H1 (cell line): Measurements from ENCODE around the gene RNF20. TPM values are rescaled to one million over a fixed set of nuclear protein-coding genes. Genes with fewer than 3 reads are reported as not detected.

Source experiments
- CTCF ChIA-PET: fragments of 300-600 bp; sonication (Branson Sonifier 250); formaldehyde crosslinking; loops from one replicate; lab custom pipeline; 2021; ENCODE audit not compliant: partially characterized antibody; lab: Charles Lee
- POLR2A ChIA-PET: fragments of 300-600 bp; sonication (Branson Sonifier 250); formaldehyde crosslinking; loops from one replicate; lab custom pipeline; 2021; ENCODE audit warnings: inconsistent platforms; ENCODE audit not compliant: partially characterized antibody; lab: Charles Lee
- DNase-seq, 2 experiments: peaks; one replicate each; pipeline versions ENCODE4 v3.0.0 to v3.0.0-alpha.2; 2010 to 2022; ENCODE audit warnings: low spot score in 2 of 2, low read depth in 1 of 2, mixed read lengths in 1 of 2
- FAIRE-seq: peaks from 2 replicates; lab custom pipeline; 2011; peaks lifted over from hg19 to GRCh38; lab: Jason Lieb, UNC
- H2AFZ ChIP-seq: 2 replicates; pipeline ENCODE4 v1.8.1; 2012; ENCODE audit warnings: low read length, inconsistent platforms
- H2AK5ac ChIP-seq: 2 replicates; pipeline ENCODE4 v1.6.1; 2013; ENCODE audit warnings: low read depth, low read length
- H2BK120ac ChIP-seq: replicated peaks from 2 replicates; pipeline ENCODE3; 2013; ENCODE audit warnings: low read depth, low read length, inconsistent platforms
- H2BK12ac ChIP-seq: 2 replicates; pipeline ENCODE4 v1.6.1; 2013; ENCODE audit warnings: low read depth, low read length
- H2BK15ac ChIP-seq: 2 replicates; pipeline ENCODE4 v1.6.1; 2013; ENCODE audit warnings: low read length
- H2BK20ac ChIP-seq: 2 replicates; pipeline ENCODE4 v1.6.1; 2013; ENCODE audit warnings: low read length
- H2BK5ac ChIP-seq: 2 replicates; pipeline ENCODE4 v1.6.1; 2013; ENCODE audit warnings: low read depth, low read length
- H3K14ac ChIP-seq: 2 replicates; pipeline ENCODE4 v1.6.1; 2013; ENCODE audit warnings: inconsistent platforms; ENCODE audit not compliant: insufficient read length
- H3K18ac ChIP-seq: 2 replicates; pipeline ENCODE4 v1.6.1; 2013; ENCODE audit warnings: low read length; ENCODE audit errors: extremely low read depth
- H3K23ac ChIP-seq: 2 replicates; pipeline ENCODE4 v1.6.1; 2013; ENCODE audit warnings: inconsistent platforms; ENCODE audit not compliant: insufficient read length
- H3K23me2 ChIP-seq: 2 replicates; pipeline ENCODE4 v1.6.1; 2013; ENCODE audit warnings: low read depth, low read length
- H3K27ac ChIP-seq: 2 replicates; pipeline ENCODE4 v1.6.1; 2011; ENCODE audit warnings: low read depth, low read length, inconsistent platforms
- H3K27me3 ChIP-seq, 4 experiments: replicated peaks in 1 of 4; 1 replicate in 1 of 4; 2 replicates in 3 of 4; pipeline versions ENCODE4 v1.6.1 to v1.8.1; 2011 to 2013; ENCODE audit warnings: low read length in 3 of 4, mild to moderate bottlenecking in 3 of 4, inconsistent platforms in 2 of 4, mixed read lengths in 2 of 4, moderate library complexity in 1 of 4; ENCODE audit not compliant: control insufficient read depth in 3 of 4, insufficient read depth in 3 of 4; ENCODE audit errors: extremely low read depth in 1 of 4
- H3K36me3 ChIP-seq, 4 experiments: 2 replicates each; pipeline versions ENCODE4 v1.6.1 to v1.8.1; 2011 to 2013; ENCODE audit warnings: mild to moderate bottlenecking in 4 of 4, low read length in 3 of 4, moderate library complexity in 2 of 4, control low read depth in 1 of 4, inconsistent platforms in 1 of 4; ENCODE audit not compliant: insufficient read depth in 4 of 4, control insufficient read depth in 2 of 4
- H3K4ac ChIP-seq: replicated peaks from 2 replicates; pipeline ENCODE3; 2013; ENCODE audit warnings: low read length, low read depth, mixed read lengths, inconsistent platforms; ENCODE audit not compliant: insufficient read length
- H3K4me1 ChIP-seq, 4 experiments: replicated peaks in 1 of 4; 1 replicate in 1 of 4; 2 replicates in 3 of 4; pipeline versions ENCODE4 v1.6.1 to v1.8.1; 2011 to 2013; ENCODE audit warnings: low read length in 3 of 4, inconsistent platforms in 2 of 4, mixed read lengths in 1 of 4; ENCODE audit not compliant: insufficient read depth in 4 of 4, control insufficient read depth in 3 of 4
- H3K4me2 ChIP-seq, 2 experiments: 2 replicates each; pipeline versions ENCODE4 v1.6.1 to v1.8.1; 2011 to 2013; ENCODE audit warnings: low read depth in 2 of 2, low read length in 2 of 2, control low read depth in 1 of 2, inconsistent platforms in 1 of 2, mild to moderate bottlenecking in 1 of 2; ENCODE audit not compliant: insufficient read depth in 1 of 2
- H3K4me3 ChIP-seq, 4 experiments: fragments of 200-600, 300-600 bp in 1 of 4; sonication (generic), shearing (Covaris generic), sonication (Bioruptor Twin) in 1 of 4; 2 replicates each; pipeline versions ENCODE4 v1.5.1 to v1.8.1; 2011 to 2016; ENCODE audit warnings: low read length in 4 of 4, low read depth in 3 of 4, control low read depth in 2 of 4, inconsistent platforms in 2 of 4, mild to moderate bottlenecking in 2 of 4, mixed read lengths in 1 of 4, moderate library complexity in 1 of 4; ENCODE audit not compliant: insufficient read depth in 2 of 4; ENCODE audit errors: extremely low read depth in 1 of 4
- H3K56ac ChIP-seq: replicated peaks from 2 replicates; pipeline ENCODE3; 2013; ENCODE audit warnings: low read depth, mild to moderate bottlenecking, mixed read lengths, low read length, inconsistent platforms; ENCODE audit not compliant: insufficient read length
- H3K79me1 ChIP-seq: 2 replicates; pipeline ENCODE4 v1.6.1; 2013; ENCODE audit warnings: low read depth, low read length, control low read depth
- H3K79me2 ChIP-seq, 2 experiments: 2 replicates each; pipeline versions ENCODE4 v1.6.1 to v1.8.1; 2012 to 2013; ENCODE audit warnings: low read length in 2 of 2, mild to moderate bottlenecking in 2 of 2, inconsistent platforms in 1 of 2; ENCODE audit not compliant: insufficient read depth in 2 of 2, control insufficient read depth in 1 of 2
- H3K9ac ChIP-seq, 4 experiments: replicated peaks in 1 of 4; 1 replicate in 1 of 4; 2 replicates in 3 of 4; pipeline versions ENCODE4 v1.6.1 to v1.8.1; 2011 to 2013; ENCODE audit warnings: low read depth in 3 of 4, low read length in 3 of 4, control low read depth in 2 of 4, mild to moderate bottlenecking in 2 of 4, moderate library complexity in 2 of 4, inconsistent platforms in 1 of 4; ENCODE audit errors: extremely low read depth in 1 of 4
- H3K9me3 ChIP-seq, 2 experiments: 2 replicates each; pipeline versions ENCODE4 v1.6.1 to v1.8.1; 2012 to 2013; ENCODE audit warnings: mild to moderate bottlenecking in 2 of 2, moderate library complexity in 2 of 2, control low read depth in 1 of 2, inconsistent platforms in 1 of 2, low read depth in 1 of 2, low read length in 1 of 2, mixed read lengths in 1 of 2; ENCODE audit not compliant: insufficient read depth in 2 of 2
- H4K20me1 ChIP-seq, 2 experiments: replicated peaks in 1 of 2; 2 replicates each; pipeline versions ENCODE3 to v1.8.1; 2011 to 2013; ENCODE audit warnings: inconsistent platforms in 2 of 2, low read length in 2 of 2, mild to moderate bottlenecking in 1 of 2; ENCODE audit not compliant: insufficient read depth in 2 of 2, control insufficient read depth in 1 of 2
- H4K5ac ChIP-seq: 2 replicates; pipeline ENCODE4 v1.6.1; 2013; ENCODE audit warnings: low read length, low read depth, mixed read lengths, inconsistent platforms; ENCODE audit not compliant: insufficient read length
- H4K8ac ChIP-seq: 2 replicates; pipeline ENCODE4 v1.8.0; 2013; ENCODE audit warnings: mild to moderate bottlenecking, moderate library complexity, low read length, inconsistent platforms; ENCODE audit not compliant: insufficient read depth; ENCODE audit errors: extremely low read depth
- H4K91ac ChIP-seq: replicated peaks from 2 replicates; pipeline ENCODE3; 2013; ENCODE audit warnings: low read length, mixed read lengths, inconsistent platforms; ENCODE audit not compliant: insufficient read length
- ASH2L ChIP-seq: fragments of 200-600, 300-600 bp; sonication (generic); IDR thresholded peaks from one replicate; pipeline ENCODE4 v1.7.1; 2017; ENCODE audit warnings: low read length
- BACH1 ChIP-seq: IDR thresholded peaks from 2 replicates; pipeline ENCODE4 v1.6.1; 2012; ENCODE audit warnings: low read length, improper control_type of control experiment
- CEBPB ChIP-seq: IDR thresholded peaks from 2 replicates; pipeline ENCODE4 v1.6.1; 2012; ENCODE audit warnings: low read depth, low read length
- FOSL1 ChIP-seq: IDR thresholded peaks from 2 replicates; pipeline ENCODE4 v1.6.1; 2011; ENCODE audit warnings: mild to moderate bottlenecking, low read depth, low read length, moderate library complexity; ENCODE audit not compliant: insufficient read depth
- HDAC2 ChIP-seq, 2 experiments: fragments of 300-600 bp in 1 of 2; sonication (generic) in 1 of 2; IDR thresholded peaks; 2 replicates each; pipeline ENCODE4 v1.6.1; 2011 to 2012; ENCODE audit warnings: low read depth in 2 of 2, low read length in 2 of 2, mild to moderate bottlenecking in 2 of 2, moderate library complexity in 2 of 2, borderline replicate concordance in 1 of 2, inconsistent platforms in 1 of 2
- JUN ChIP-seq: IDR thresholded peaks from 2 replicates; pipeline ENCODE4 v1.6.1; 2011; ENCODE audit warnings: low read depth, mild to moderate bottlenecking, improper control_type of control experiment, low read length
- NANOG ChIP-seq: IDR thresholded peaks from 2 replicates; pipeline ENCODE4 v1.6.1; 2011; ENCODE audit warnings: low read length, low read depth, mild to moderate bottlenecking, inconsistent platforms; ENCODE audit not compliant: insufficient read depth, poor library complexity, severe bottlenecking
- POLR2A ChIP-seq, 2 experiments: IDR thresholded peaks; 1 replicate in 1 of 2; 2 replicates in 1 of 2; pipeline ENCODE4 v1.6.1; 2011; ENCODE audit warnings: low read depth in 2 of 2, low read length in 2 of 2, mild to moderate bottlenecking in 2 of 2; ENCODE audit errors: control extremely low read depth in 1 of 2
- RNF2 ChIP-seq: fragments of 200-900, 300-1000 bp; sonication (generic); IDR thresholded peaks from 2 replicates; pipeline ENCODE4 v1.7.1; 2016; ENCODE audit warnings: borderline replicate concordance, low read depth, mild to moderate bottlenecking, antibody characterized with exemption, low read length; ENCODE audit not compliant: poor library complexity, severe bottlenecking; ENCODE audit errors: missing control alignments
- SIRT6 ChIP-seq: IDR thresholded peaks from one replicate; pipeline ENCODE4 v1.7.1; 2012; ENCODE audit warnings: low read length, inconsistent platforms
- TAF7 ChIP-seq: optimal IDR thresholded peaks from 2 replicates; pipeline ENCODE3; 2011; ENCODE audit warnings: low read depth, mild to moderate bottlenecking, inconsistent platforms, low read length, moderate library complexity, borderline replicate concordance
- USF2 ChIP-seq: IDR thresholded peaks from 2 replicates; pipeline ENCODE4 v1.6.1; 2011; ENCODE audit warnings: low read length, improper control_type of control experiment
- WGBS, 2 experiments: shearing (Covaris generic) in 1 of 2; methylation state at CpG; one replicate each; pipeline versions ENCODE4 v1.1.6 to v1.1.7; 2013 to 2015; ENCODE audit warnings: low lambda C conversion rate in 2 of 2, mixed read lengths in 2 of 2, inconsistent platforms in 1 of 2, low coverage in 1 of 2, missing lambda C conversion rate in 1 of 2; ENCODE audit not compliant: insufficient replicate concordance in 2 of 2, insufficient coverage in 1 of 2, insufficient read length in 1 of 2; ENCODE audit errors: extremely low coverage in 1 of 2, missing lambda C conversion rate in 1 of 2; 5-methylcytosine and 5-hydroxymethylcytosine counted together
- polyA plus RNA-seq, 7 experiments: library from polyadenylated mRNA; depleted of rRNA in 3 of 7; stranded (reverse) in 5 of 7; unstranded in 2 of 7; fragments of >200 nt in 5 of 7; fragments of 200-250 nt in 2 of 7; gene quantifications; 1 replicate in 5 of 7; 2 replicates in 1 of 7; 4 replicates in 1 of 7; pipeline versions ENCODE4 v1.2.1 to v1.2.3, GENCODE V29; 2011 to 2013; ENCODE audit warnings: missing spikeins in 2 of 7, mixed read lengths in 2 of 7
- total RNA-seq: library from RNA; stranded (reverse); fragmentation: NEBNext Ultra II Directional; extraction: Animal tissue kit (Norgen Biotek cat#: 25700); gene quantifications from 2 replicates; pipeline ENCODE4 v1.2.1, GENCODE V29; 2021

The RNF20 gene
- total and polyA plus RNA-seq, 2 of the 8 experiments (the other 6 are each of a cell fraction or from before 2014, with no cell fraction given), result 9.4 to 65.2 TPM

DNA sequence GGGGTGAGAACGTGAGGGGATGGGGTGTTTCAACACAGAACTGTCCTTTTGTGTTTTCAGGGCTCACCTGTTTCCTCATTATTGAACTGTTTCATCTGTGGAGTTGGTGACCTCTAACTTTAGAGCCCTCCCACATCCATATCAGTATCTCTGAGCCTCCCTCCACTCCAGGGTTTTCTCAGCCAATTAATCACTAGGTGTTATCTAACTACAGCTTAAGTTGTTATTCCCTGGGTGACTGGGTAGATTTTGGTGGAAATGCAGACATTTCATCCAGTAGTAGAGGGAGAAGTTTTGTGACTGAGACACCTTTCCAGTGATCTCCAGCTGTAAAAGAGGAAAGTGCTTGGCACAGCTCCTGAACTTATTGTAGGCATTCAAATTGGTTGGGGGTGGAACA lies 37.5 kb downstream of the RNF20 start:
- Histone ChIP-seq H3K56ac (no peak overlapping the region), H3K27me3 (no peaks in the 10 kb centered on the region), H2AFZ (no peak overlapping the region), H3K14ac (no peak overlapping the region), H3K4me2 (no peak overlapping the region), H2BK5ac (no peak overlapping the region), H3K23me2 (no peaks in the 10 kb centered on the region), H3K36me3 (peaks cover 0 to 11% (median 6%) of the 10 kb centered on the region in 4 experiments; a peak in 4 of 8 replicates), H4K91ac (no peak overlapping the region), H3K4ac (no peak overlapping the region), H4K8ac (no peak overlapping the region), H3K4me3 (no peak overlapping the region), H2BK15ac (no peak overlapping the region), H2BK20ac (no peak overlapping the region), H3K79me2 (no peaks in the 10 kb centered on the region), H4K5ac (no peak overlapping the region), H2AK5ac (no peak overlapping the region), H3K9me3 (no peaks in the 10 kb centered on the region), H3K79me1 (no peaks in the 10 kb centered on the region), H3K9ac (no peak overlapping the region), H3K27ac (no peak overlapping the region), H3K18ac (no peak overlapping the region), H3K23ac (no peak overlapping the region), H2BK12ac (no peak overlapping the region), H3K4me1 (peaks cover 0 to 16% (median 4%) of the 10 kb centered on the region in 4 experiments; a peak in 3 of 7 replicates), H4K20me1 (no peaks in the 10 kb centered on the region), H2BK120ac (no peak overlapping the region)
- no peak for DNase-seq
- CTCF ChIA-PET, result interaction anchor here (1.3 kb wide), 1 partner anchor 9 kb away, joined by 4 read pairs; no protein-coding TSS in a partner anchor
- POLR2A ChIA-PET, result interaction anchor here (0.9 to 1.4 kb wide), 3 partner anchors 34 to 183 kb away, joined by 3 read pairs; no protein-coding TSS in a partner anchor
- FAIRE-seq, result no peak
- WGBS, 2 experiments, result 83% methylated on average over 1 of the region's 1 CpG; no CpG with 5 or more reads in 1 of the 2 experiments
- no peak for TF ChIP-seq FOSL1
- no peak for TF ChIP-seq ASH2L
- TF ChIP-seq USF2, result no peak
- no peak for TF ChIP-seq CEBPB
- TF ChIP-seq HDAC2 (IDR thresholded peaks at IDR 0.05; ENCODE audit: borderline replicate concordance in 1 of 2, low read depth in 2 of 2, low read length in 2 of 2), result no peak
- no peak for TF ChIP-seq POLR2A (IDR thresholded peaks at IDR 0.05; ENCODE audit: control extremely low read depth in 1 of 2, low read depth in 2 of 2, low read length in 2 of 2)
- TF ChIP-seq RNF2, result no peak
- no peak for TF ChIP-seq BACH1
- no peak for TF ChIP-seq JUN
- no peak for TF ChIP-seq TAF7
- no peak for TF ChIP-seq NANOG
- TF ChIP-seq SIRT6, result no peak
